Measurements from ENCODE around the gene XDH. TPM values are rescaled to one million over a fixed set of nuclear protein-coding genes. Genes with fewer than 3 reads are reported as not detected.
A peak's percentile ranks its signal among the peaks of the same experiment; 100 is the strongest.

Gene XDH
- not detected for total RNA-seq

- intact Hi-C loops (cut with micrococcal nuclease): loop anchor here (2.0 kb wide), 1 partner anchor 110 kb away; no protein-coding TSS in a partner anchor
- peaks cover 13% of the 10 kb centered on the region for H3K9me3 Mint-ChIP-seq
- ChIA-PET CTCF (interaction anchor here (1.4 kb wide), 1 partner anchor 16 kb away, joined by 3 read pairs; no protein-coding TSS in a partner anchor), POLR2A (no interaction called here)
- H3K4me3 Mint-ChIP-seq: no peak within 1 kb of the TSS
- H3K27me3 Mint-ChIP-seq: peaks cover 2% of the 10 kb centered on the region
- DNase-seq: no peak
- peaks cover 21% of the 10 kb centered on the region for H3K4me1 Mint-ChIP-seq (ENCODE audit: low read depth)
- H3K36me3 Mint-ChIP-seq: peaks cover 2% of the 10 kb centered on the region
- H3K27ac Mint-ChIP-seq: no peak within 1 kb of the TSS
Observed at GRCh38 chr2:31414601-31415241, at the start of gene XDH. Gene XDH (minus strand): TSS chr2:31414742. CDS start chr2:31414666, 76 bp downstream.

DNA sequence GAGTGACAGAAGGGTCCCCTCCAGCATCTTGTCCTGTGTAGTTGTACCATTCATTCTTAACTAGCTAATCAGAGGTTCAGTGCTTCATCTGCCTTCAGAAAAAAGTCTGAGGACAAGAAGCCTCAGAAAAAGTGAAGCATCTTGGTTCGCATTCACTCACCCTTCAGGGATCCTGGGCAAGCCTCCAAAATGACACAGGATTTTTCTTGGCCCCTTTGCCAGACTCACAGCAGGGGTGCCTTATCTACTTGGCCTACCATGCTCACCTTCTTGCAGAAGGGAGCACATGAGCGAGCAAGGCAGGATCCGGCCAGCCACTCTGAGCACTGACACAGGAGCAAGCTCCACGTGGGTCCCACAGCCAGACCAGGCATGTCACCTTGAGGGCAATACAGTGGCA is 43.1 kb upstream of the XDH start:
- CTCF ChIA-PET: no interaction called here
- H3K4me1 Mint-ChIP-seq (ENCODE audit: low read depth): no peaks in the 10 kb centered on the region
- no peak overlapping the region for H3K4me3 Mint-ChIP-seq
- no peak overlapping the region for H3K27ac Mint-ChIP-seq
- peaks cover 4% of the 10 kb centered on the region for H3K36me3 Mint-ChIP-seq
- intact Hi-C loops (cut with micrococcal nuclease): no loop called here
- H3K9me3 Mint-ChIP-seq: peaks cover 20% of the 10 kb centered on the region
- H3K27me3 Mint-ChIP-seq: peaks cover 16% of the 10 kb centered on the region
- no peak for DNase-seq
- POLR2A ChIA-PET: no interaction called here

- H3K4me1 Mint-ChIP-seq (ENCODE audit: low read depth): no peaks in the 10 kb centered on the region
- CTCF ChIA-PET: no interaction called here
Observed at GRCh38 chr2:31446848-31447247, 32.3 kb upstream of the XDH start.

GRCh38 chr2:31442376-31442775 is 27.8 kb upstream of the XDH start:
- no peak for DNase-seq
- H3K4me3 Mint-ChIP-seq: no peak overlapping the region
- no peaks in the 10 kb centered on the region for H3K4me1 Mint-ChIP-seq (ENCODE audit: low read depth)
- peaks cover 14% of the 10 kb centered on the region for H3K27me3 Mint-ChIP-seq
- no peak overlapping the region for H3K27ac Mint-ChIP-seq
- CTCF ChIA-PET: no interaction called here
- POLR2A ChIA-PET: no interaction called here
- H3K9me3 Mint-ChIP-seq: peaks cover 4% of the 10 kb centered on the region
- intact Hi-C loops (cut with micrococcal nuclease): no loop called here
- no peaks in the 10 kb centered on the region for H3K36me3 Mint-ChIP-seq

More at GRCh38 chr2:31446848-31447247, 32.3 kb upstream of the XDH start:
- Mint-ChIP-seq H3K27me3 (peaks cover 24% of the 10 kb centered on the region), H3K36me3 (peaks cover 2% of the 10 kb centered on the region), H3K4me3 (no peak overlapping the region), H3K9me3 (peaks cover 15% of the 10 kb centered on the region), H3K27ac (no peak overlapping the region)
- intact Hi-C loops (cut with micrococcal nuclease): no loop called here
- no peak for DNase-seq
- POLR2A ChIA-PET: no interaction called here

GRCh38 chr2:31440764-31441163 is 26.2 kb upstream of the XDH start:
- no peak overlapping the region for H3K27ac Mint-ChIP-seq
- ChIA-PET POLR2A (no interaction called here), CTCF (interaction anchor here (1.1 kb wide), 1 partner anchor 89 kb away, joined by 3 read pairs; no protein-coding TSS in a partner anchor)
- intact Hi-C loops (cut with micrococcal nuclease): no loop called here
- H3K9me3 Mint-ChIP-seq: peaks cover 4% of the 10 kb centered on the region
- no peaks in the 10 kb centered on the region for H3K4me1 Mint-ChIP-seq (ENCODE audit: low read depth)
- H3K4me3 Mint-ChIP-seq: no peak overlapping the region
- DNase-seq: no peak
- no peaks in the 10 kb centered on the region for H3K36me3 Mint-ChIP-seq
- peaks cover 14% of the 10 kb centered on the region for H3K27me3 Mint-ChIP-seq

DNA sequence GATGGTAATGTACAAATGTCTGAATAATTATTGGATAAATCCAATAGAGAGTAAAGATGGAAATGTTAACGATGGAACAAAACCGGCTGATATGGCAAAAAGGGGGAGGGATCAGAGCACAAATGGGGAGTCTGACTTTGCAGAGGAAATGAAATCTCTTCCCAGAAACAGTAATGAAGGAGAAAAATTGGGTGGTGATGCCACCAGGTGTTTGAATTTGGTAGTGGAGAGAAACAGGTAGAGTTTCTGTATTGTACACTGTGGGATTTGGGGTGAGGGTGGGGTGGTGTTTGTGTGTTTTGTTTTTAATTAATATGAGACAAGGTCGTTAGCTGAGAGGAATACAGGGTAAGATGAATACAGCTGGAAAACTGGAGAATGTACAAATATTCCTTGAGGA is 20.4 kb upstream of the XDH start:
- intact Hi-C loops (cut with micrococcal nuclease): loop anchor here (5.0 kb wide), 1 partner anchor 43 kb away; no protein-coding TSS in a partner anchor
- ChIA-PET CTCF (no interaction called here), POLR2A (no interaction called here)
- no peaks in the 10 kb centered on the region for H3K9me3 Mint-ChIP-seq
- H3K27ac Mint-ChIP-seq: no peak overlapping the region
- H3K4me1 Mint-ChIP-seq (ENCODE audit: low read depth): peaks cover 7% of the 10 kb centered on the region
- no peak for DNase-seq
- H3K4me3 Mint-ChIP-seq: no peak overlapping the region
- no peaks in the 10 kb centered on the region for H3K36me3 Mint-ChIP-seq
- H3K27me3 Mint-ChIP-seq: peaks cover 7% of the 10 kb centered on the region

DNA sequence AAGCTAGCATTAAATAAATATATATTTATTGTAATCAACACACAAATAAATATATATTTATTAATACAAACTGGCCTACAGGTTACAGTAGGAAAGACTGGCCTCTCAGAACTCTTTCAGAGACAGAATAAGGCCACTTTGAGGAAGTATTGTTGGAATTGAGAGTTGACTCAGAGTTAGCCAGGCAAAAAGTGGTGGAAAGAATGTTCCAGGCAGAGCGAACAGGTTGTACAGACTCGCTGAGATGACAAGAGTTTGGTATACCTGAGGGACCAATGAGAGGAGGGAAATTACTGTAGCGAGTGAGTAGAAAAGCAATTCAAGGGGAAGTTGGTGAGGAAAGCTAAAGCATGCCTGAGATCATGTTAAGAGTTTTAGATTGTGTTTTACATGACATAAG is 19.0 kb upstream of the XDH start:
- Mint-ChIP-seq H3K4me3 (no peak overlapping the region), H3K27me3 (peaks cover 15% of the 10 kb centered on the region), H3K4me1 (ENCODE audit: low read depth) (peaks cover 18% of the 10 kb centered on the region), H3K27ac (no peak overlapping the region), H3K36me3 (no peaks in the 10 kb centered on the region), H3K9me3 (no peaks in the 10 kb centered on the region)
- CTCF ChIA-PET: no interaction called here
- intact Hi-C loops (cut with micrococcal nuclease): loop anchor here (5.0 kb wide), 1 partner anchor 41 kb away; no protein-coding TSS in a partner anchor
- DNase-seq: no peak
- POLR2A ChIA-PET: no interaction called here

- POLR2A ChIA-PET: no interaction called here
- Mint-ChIP-seq H3K9me3 (no peaks in the 10 kb centered on the region), H3K27ac (no peak overlapping the region), H3K4me3 (no peak overlapping the region), H3K27me3 (peaks cover 23% of the 10 kb centered on the region), H3K36me3 (no peaks in the 10 kb centered on the region), H3K4me1 (ENCODE audit: low read depth) (peaks cover 18% of the 10 kb centered on the region)
- no peak for DNase-seq
- intact Hi-C loops (cut with micrococcal nuclease): loop anchor here (2.0 to 5.0 kb wide), 2 partner anchors 14 to 38 kb away; no protein-coding TSS in a partner anchor
- CTCF ChIA-PET: interaction anchor here (0.8 kb wide), 1 partner anchor 16 kb away, joined by 3 read pairs; the partner anchor contains the start of gene XDH
Observed at GRCh38 chr2:31430439-31431165, 16.1 kb upstream of the XDH start.

DNA sequence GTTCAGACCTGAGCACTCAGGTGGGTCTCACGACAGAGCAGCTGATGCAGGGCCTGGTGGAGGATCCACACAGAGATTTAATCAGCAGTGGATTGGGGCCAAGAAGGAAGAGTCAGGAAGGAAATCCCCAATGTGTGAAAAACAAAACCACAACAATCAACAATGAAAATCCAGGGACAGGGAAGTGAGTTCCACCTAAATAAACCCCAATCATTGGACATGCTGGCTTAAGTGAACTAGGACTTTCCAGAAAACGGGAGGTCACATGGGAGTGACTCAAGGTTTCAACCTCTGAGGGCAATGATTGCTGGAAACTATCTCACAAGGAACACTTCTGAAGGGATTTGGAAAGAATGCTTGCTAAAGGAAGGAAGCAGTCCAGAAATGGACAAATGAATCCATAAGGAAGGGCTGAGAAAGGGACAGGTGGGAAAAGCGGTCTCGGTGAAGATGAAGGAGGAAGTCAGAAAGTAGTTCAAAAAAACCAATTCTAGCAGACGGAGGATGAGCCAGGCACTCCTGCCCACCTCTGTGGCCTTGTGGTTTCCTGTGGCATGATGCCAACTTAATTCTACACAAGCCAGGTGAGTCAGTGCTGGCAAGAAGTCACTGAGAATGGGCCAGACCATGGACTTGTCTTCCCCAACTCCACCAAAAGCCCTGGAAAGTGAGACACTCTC is 15.4 kb upstream of the XDH start:
- CTCF ChIA-PET: no interaction called here
- H3K4me3 Mint-ChIP-seq: no peak overlapping the region
- intact Hi-C loops (cut with micrococcal nuclease): loop anchor here (2.0 to 5.0 kb wide), 2 partner anchors 13 to 38 kb away; no protein-coding TSS in a partner anchor

DNA sequence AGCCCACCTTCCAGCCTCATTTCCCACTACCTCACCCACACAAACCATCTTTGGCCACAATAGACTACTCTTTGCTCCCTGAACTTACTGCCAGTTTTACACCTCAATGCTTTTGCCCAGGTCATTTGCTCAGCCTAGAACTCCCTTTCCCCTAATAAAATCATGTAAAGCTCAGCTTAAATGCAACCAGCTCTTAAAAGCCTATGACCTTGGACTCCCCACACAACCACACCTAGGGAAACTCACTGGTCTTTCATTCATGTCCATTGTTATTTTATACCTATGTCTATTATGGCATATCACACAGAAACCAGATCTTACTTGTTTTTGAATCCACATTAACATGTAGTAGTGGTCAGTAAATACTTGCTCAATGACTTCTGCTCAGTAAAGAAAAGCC is 14.5 kb upstream of the XDH start:
- CTCF ChIA-PET: no interaction called here
- intact Hi-C loops (cut with micrococcal nuclease): no loop called here
- Mint-ChIP-seq H3K36me3 (no peaks in the 10 kb centered on the region), H3K4me3 (no peak overlapping the region), H3K9me3 (no peaks in the 10 kb centered on the region), H3K4me1 (ENCODE audit: low read depth) (peaks cover 18% of the 10 kb centered on the region), H3K27ac (no peak overlapping the region), H3K27me3 (peaks cover 25% of the 10 kb centered on the region)
- POLR2A ChIA-PET: no interaction called here
- no peak for DNase-seq

More for the DNA sequence above, 15.4 kb upstream of the XDH start:
- H3K9me3 Mint-ChIP-seq: no peaks in the 10 kb centered on the region
- H3K4me1 Mint-ChIP-seq (ENCODE audit: low read depth): peaks cover 18% of the 10 kb centered on the region
- no peak overlapping the region for H3K27ac Mint-ChIP-seq
- no peaks in the 10 kb centered on the region for H3K36me3 Mint-ChIP-seq
- peak; percentile 76 for DNase-seq
- H3K27me3 Mint-ChIP-seq: peaks cover 25% of the 10 kb centered on the region
- POLR2A ChIA-PET: no interaction called here

DNA sequence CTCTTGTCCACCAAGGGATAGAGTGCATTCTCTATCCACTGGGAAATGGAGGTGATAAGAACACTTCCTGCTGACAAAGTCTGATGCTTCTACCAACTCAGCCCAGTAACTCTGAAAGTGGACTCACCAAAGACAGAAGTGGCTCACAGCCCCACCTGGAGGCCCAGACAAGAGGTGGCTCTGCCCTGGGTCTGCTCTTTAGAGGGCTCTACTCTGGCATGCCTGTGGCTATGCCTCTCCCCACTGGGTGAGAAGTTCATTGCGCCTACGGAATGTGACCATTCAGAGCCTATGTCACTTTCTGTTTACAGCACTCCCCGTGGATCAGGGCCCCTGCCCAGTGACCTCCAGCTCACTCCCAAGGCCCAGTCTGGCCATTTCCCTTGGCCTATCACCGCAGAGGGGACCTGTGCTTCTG is 13.5 kb upstream of the XDH start:
- no peaks in the 10 kb centered on the region for H3K36me3 Mint-ChIP-seq
- H3K4me1 Mint-ChIP-seq (ENCODE audit: low read depth): peaks cover 18% of the 10 kb centered on the region
- DNase-seq: peak; percentile 20
- H3K9me3 Mint-ChIP-seq: no peaks in the 10 kb centered on the region
- H3K27me3 Mint-ChIP-seq: peaks cover 25% of the 10 kb centered on the region
- intact Hi-C loops (cut with micrococcal nuclease): no loop called here
- H3K27ac Mint-ChIP-seq: no peak overlapping the region
- CTCF ChIA-PET: no interaction called here
- POLR2A ChIA-PET: no interaction called here
- H3K4me3 Mint-ChIP-seq: no peak overlapping the region

- Mint-ChIP-seq H3K36me3 (no peaks in the 10 kb centered on the region), H3K4me3 (no peak overlapping the region), H3K27ac (no peak overlapping the region), H3K9me3 (no peaks in the 10 kb centered on the region), H3K27me3 (peaks cover 21% of the 10 kb centered on the region), H3K4me1 (ENCODE audit: low read depth) (peaks cover 18% of the 10 kb centered on the region)
- ChIA-PET POLR2A (no interaction called here), CTCF (no interaction called here)
- intact Hi-C loops (cut with micrococcal nuclease): no loop called here
- no peak for DNase-seq
Observed at GRCh38 chr2:31426096-31426495, 11.6 kb upstream of the XDH start.
